HG03565 (cell line): ENCODE data around the gene ZNF774.
"Not testable (repeated sequence)": the region's sequence is repeated elsewhere in the genome, so short reads cannot be mapped to it uniquely, and the experiment has no call there.

ENCODE experiments used
- ATAC-seq: cut with Tn5 transposase; IDR thresholded peaks from one replicate; pipeline ENCODE4 v1.9.1; 2021; ENCODE audit warnings: mild to moderate bottlenecking, moderate library complexity; ENCODE audit not compliant: unreplicated experiment

The ZNF774 gene

DNA sequence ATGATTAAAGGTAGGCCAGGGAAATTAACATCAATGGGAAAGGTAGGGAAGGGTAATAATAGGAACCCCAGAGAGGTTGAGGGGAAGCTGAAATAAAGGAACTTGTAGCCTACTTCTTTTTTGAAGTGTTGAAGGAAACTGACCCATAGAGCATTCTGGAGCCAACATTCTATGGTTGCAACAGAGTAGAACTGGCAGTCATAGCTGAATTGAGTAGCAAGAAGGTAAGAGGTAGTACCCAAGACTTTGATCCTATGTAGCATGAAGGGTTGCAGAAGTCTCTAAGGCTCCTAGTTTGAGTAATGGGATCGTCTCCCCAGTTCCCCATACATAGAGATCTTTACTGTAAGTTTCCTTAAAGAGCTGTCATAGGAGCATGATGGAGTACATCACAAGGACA, 7.4 kb upstream of the ZNF774 start:
- ATAC-seq = no peak

DNA sequence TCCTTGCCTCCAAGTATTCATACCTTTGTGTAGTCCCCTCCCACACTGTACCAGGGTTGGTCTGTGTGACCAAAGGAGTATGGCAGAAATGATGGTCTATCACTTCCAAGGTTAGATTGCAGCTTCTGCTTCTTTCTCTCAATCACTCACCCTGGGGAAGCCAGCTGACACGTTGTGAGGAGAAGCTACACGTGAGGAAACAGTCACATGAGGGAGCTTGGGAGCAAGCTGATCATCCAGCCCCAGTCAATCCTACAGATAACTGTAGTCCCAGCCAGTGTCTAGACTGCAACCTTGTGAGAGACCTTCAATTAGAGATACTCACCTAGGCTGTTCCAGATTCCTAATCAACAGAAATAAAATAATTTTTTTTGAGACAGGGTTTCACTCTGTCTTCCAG, 6.2 kb upstream of the ZNF774 start:
- no peak for ATAC-seq

- not testable (repeated sequence) for ATAC-seq
Measured at GRCh38 chr15:90347431-90348065, 4.5 kb upstream of the ZNF774 start.

- no peak for ATAC-seq
Measured at GRCh38 chr15:90348456-90348855, 3.6 kb upstream of the ZNF774 start.

GRCh38 chr15:90349072-90349471, 3.0 kb upstream of the ZNF774 start:
- ATAC-seq = no peak

- no peak for ATAC-seq
Measured at GRCh38 chr15:90349821-90350220, 2.3 kb upstream of the ZNF774 start.

DNA sequence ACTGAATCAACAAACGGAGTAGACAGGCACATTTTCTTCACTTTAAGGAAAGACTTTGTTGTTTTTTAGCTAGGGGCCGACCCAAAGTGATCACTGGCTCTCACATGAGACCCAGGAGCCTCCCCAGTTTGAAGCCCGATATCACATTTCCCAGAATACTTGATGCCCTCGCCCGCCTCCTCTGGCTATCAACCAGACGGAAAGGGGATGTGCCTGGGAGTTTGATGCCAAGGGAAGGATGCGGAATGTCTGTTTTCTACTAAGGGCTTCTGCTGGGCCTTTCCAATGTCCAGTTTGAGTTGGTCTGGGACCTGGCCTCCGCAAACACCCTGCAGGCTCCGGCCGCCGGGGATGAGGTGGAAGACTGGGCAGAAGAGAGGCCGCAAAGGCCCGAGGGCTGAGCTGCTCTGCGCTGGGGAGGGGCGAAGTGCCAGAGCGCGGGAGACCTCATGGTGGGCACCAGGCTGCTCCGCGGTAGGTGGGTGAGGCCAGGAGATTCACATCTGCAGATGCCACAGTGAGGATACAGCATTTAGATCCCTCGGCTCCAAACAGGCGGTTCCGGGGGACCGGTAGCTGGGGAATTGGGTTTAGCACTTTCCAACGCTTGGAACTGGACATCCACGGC, 491 bp upstream of the ZNF774 start:
- no peak for ATAC-seq

DNA sequence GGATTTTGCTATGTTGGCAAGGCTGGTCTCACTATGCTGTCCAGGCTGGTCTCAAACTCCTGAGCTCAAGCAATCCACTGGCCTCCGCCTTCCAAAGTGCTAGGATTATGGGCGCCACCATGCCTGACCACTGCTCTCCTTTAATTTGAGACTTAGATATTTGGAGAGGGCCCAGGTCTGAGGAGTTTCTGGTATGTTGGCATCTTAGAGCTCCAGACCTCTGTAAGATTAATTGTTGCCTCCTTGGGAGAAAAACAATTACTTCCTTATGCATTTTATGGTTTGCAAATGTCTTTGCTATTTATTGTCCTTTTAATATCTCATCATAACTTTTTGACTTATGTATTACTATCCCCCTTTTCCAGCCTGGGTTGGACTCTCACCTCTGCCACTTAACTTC, 2.9 kb downstream of the ZNF774 start:
- no peak for ATAC-seq

- ATAC-seq = no peak
Measured at GRCh38 chr15:90358124-90359033, 6.3 kb downstream of the ZNF774 start.

DNA sequence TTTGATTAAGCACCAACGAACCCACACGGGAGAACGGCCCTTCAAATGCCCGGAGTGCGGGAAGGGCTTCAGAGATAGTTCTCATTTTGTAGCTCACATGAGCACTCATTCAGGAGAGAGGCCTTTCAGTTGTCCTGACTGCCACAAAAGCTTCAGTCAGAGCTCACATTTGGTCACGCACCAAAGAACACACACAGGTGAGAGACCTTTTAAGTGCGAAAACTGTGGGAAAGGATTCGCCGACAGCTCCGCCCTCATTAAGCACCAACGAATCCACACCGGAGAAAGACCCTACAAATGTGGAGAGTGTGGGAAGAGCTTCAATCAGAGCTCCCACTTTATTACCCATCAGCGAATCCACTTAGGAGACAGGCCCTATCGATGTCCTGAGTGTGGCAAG, 8.7 kb downstream of the ZNF774 start:
- no peak for ATAC-seq

DNA sequence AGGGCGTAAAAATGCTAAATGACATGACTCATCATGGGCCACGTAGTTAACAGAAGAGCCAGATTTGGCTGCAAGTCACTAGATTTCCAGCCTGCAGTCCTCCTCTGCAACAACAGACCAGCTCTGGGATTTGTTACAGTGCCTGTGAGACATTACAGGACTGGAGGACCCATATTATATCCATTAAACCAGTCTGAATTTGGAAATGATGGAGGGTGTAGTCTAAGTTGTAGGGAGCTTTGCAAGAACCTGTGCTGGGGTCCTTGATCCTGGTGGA, 10.8 kb downstream of the ZNF774 start:
- no peak for ATAC-seq

DNA sequence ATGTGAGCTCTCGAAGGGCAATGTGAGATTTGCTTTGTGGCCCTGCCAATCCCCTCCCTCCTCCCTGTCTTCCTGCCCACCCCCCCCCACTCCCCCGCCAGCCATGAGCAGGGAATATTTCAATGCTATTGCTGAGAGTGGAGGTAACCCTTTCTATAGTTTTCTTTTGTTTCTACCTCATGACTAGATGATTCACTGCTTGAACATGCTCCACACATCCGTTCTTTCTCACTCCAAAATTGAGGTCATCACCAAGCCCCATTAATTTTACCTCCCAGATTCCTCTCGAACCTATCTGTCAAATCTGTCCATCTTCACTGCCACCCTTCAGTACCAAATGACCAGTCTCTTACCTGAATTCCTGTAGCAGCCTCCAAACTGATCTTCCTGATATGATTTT, 12.2 kb downstream of the ZNF774 start:
- no peak for ATAC-seq

DNA sequence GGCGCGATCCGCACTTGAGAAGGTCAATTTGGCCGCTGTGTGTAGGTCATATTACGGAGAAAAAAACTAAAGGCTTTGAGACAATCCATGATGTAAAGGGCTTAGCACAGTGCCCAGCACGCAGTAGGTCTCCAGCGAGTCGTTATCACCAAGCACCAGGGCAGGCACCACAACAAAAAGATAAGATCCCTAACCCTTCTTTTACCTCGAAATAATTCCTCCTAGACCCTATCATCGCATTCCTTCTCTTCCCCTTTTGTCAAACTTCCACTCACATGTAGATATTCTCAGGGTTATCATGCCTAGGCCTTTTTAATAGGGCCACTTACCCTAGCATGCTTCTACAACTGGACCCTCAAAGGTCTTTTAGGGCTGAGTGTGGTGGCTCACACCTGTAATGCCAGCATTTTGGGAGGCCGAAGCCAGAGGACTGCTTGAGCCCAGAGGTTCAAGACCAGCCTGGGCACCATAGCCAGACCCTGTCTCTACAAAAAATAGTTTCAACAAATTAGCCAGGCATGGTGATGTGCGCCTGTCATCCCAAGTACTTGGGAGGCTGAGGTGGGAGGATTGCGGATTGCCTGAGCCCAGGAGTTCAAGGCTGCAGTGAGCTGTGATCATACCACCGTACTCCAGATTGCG, 13.5 kb downstream of the ZNF774 start:
- ATAC-seq = no peak

DNA sequence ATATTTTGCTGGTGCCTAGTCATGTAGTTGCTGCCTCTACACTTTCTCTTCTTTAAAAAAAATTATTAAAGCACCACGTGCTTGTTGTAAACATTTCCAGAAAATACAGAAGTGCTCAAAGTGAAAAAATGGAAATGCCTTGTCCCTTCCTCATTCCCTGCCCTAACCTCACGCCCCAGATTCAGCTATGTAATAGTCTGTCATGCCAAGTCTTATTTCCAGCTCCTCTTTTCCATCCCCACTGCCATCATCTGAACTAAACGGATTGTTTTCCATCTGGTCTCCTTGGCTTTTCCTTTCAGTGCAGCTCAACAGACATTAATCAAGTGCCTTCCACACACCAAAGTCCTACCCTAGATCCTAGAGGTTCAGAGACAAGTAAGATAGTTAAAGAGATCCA, 15.5 kb downstream of the ZNF774 start:
- ATAC-seq = no peak

GRCh38 chr15:90375071-90375470, 23.0 kb downstream of the ZNF774 start:
- ATAC-seq = no peak

- ATAC-seq = no peak
Measured at GRCh38 chr15:90376789-90377188, 24.7 kb downstream of the ZNF774 start.

GRCh38 chr15:90379263-90379662, 27.2 kb downstream of the ZNF774 start:
- ATAC-seq = no peak

GRCh38 chr15:90381515-90381914, 29.4 kb downstream of the ZNF774 start:
- ATAC-seq = no peak

- no peak for ATAC-seq
Measured at GRCh38 chr15:90382320-90382719, 30.2 kb downstream of the ZNF774 start.

DNA sequence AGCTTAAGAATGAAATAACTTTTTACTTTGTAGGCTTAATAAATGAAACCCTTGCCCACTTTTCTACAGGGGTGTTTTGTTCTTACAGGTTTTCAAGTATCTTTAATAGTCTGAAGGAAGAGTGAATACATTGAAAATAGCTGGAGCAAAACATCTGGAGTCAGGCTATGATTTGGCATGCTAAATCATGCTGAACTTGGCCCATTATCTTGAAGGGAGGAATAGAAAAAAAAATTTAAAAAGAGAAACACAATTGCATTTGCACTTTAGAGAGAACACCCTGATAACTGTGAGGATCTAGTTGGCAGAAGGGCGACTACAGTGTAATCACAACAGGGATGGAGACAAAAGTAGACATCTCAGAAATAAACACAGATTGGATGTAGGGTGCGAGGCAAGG, 34.1 kb downstream of the ZNF774 start:
- ATAC-seq = no peak

DNA sequence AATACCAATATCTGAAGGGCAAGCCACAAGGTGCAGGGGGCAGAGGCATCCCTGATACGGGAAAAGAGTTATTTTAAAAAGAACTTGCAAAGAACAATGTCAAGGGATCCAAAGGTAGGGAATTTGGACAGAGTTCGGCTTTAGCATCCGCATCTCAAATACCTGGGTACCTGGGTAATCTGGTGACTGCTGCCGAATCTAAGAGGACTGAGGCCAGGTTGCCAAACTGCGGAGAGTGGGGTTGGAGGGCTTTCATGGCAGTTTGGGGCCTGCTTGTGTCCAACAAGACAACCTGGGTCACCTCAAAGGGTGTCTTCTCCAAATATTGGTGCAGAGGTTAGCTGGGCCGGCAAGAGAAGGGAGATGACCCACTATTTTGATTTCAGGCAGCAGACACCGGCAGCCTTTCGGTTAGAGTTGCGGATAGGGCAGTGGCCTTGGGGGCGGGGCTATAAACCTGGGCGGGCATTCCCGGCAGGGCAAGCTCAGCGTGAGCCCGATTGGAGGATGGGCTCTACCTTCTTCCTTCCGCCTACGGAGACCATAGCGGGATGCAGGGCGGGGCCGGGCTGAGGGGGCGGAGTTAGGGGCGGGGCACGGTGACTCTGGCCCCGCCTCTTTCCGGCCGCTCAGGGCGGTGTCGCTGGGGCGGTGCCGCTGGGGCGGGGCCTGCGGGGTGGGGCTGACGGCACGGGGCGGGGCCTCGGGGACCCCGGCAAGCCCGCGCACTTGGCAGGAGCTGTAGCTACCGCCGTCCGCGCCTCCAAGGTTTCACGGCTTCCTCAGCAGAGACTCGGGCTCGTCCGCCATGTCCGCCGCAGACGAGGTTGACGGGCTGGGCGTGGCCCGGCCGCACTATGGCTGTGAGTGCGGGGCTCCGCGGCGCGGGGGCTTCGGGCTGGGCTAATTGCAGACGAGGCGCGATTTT, 35.7 kb downstream of the ZNF774 start, which contains the start of gene IQGAP1:
IQGAP1 (plus strand) TSS at position 709 of the 928 bp plus-strand sequence; CDS start at position 809, 100 bp downstream.
- peak; percentile 93 for ATAC-seq
